HG03469 (cell line): Measurements from ENCODE around the gene QDPR.

Experiments
- ATAC-seq: cut with Tn5 transposase; IDR thresholded peaks from one replicate; pipeline ENCODE4 v1.9.1; 2021; ENCODE audit warnings: mild to moderate bottlenecking, moderate library complexity, moderate number of reproducible peaks; ENCODE audit not compliant: unreplicated experiment

QDPR gene

DNA sequence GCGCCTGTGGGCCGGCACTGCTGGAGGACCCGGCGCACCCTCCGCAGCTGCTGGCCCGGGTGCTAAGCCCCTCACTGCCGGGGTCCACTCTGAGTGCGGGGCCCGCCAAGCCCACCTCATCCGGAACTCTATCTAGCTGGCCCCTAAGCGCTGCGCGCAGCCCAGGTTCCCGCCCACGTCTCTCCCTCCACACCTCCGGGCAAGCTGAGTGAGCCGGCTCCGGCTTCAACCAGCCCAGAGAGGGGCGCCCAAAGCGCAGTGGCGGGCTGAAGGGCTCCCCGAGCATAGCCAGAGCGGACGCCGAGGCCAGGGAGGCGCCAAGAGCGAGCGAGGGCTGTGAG, 75.2 kb downstream of the QDPR start:
- no peak for ATAC-seq
